ENCODE measurements around the gene HIVEP2.

Gene HIVEP2

GRCh38 chr6:142868917-142869316 lies 76.1 kb downstream of the HIVEP2 start:
- Histone ChIP-seq H3K36me3 (ENCODE audit: control insufficient read depth in 1 of 2, insufficient read depth in 2 of 2, low read length in 2 of 2) (no peaks in the 10 kb centered on the region), H3K4me3 (ENCODE audit: low read depth in 1 of 2, low read length in 2 of 2) (no peak overlapping the region), H3K4me1 (ENCODE audit: control insufficient read depth in 1 of 2, insufficient read depth in 2 of 2, low read length in 2 of 2) (peaks cover 25 to 34% of the 10 kb centered on the region in 2 donors), H3K9me3 (ENCODE audit: control insufficient read depth in 1 of 2, low read length in 2 of 2) (no peaks in the 10 kb centered on the region), H3K9ac (ENCODE audit: low read depth in 1 of 2, low read length in 2 of 2) (no peak overlapping the region), H3K27me3 (ENCODE audit: control insufficient read depth in 1 of 2, insufficient read depth in 2 of 2, low read length in 2 of 2) (no peaks in the 10 kb centered on the region), H3K27ac (ENCODE audit: low read depth, low read length) (no peak overlapping the region)

GRCh38 chr6:142867988-142868812 lies 76.8 kb downstream of the HIVEP2 start:
- no peaks in the 10 kb centered on the region for H3K36me3 ChIP-seq (ENCODE audit: control insufficient read depth in 1 of 2, insufficient read depth in 2 of 2, low read length in 2 of 2)
- no peak overlapping the region for H3K9ac ChIP-seq (ENCODE audit: low read depth in 1 of 2, low read length in 2 of 2)
- H3K4me1 ChIP-seq (ENCODE audit: control insufficient read depth in 1 of 2, insufficient read depth in 2 of 2, low read length in 2 of 2): peaks cover 25 to 33% of the 10 kb centered on the region in 2 donors
- H3K4me3 ChIP-seq (ENCODE audit: low read depth in 1 of 2, low read length in 2 of 2): peak overlapping the region in 1 of 2 donors; percentile 1
- H3K9me3 ChIP-seq (ENCODE audit: control insufficient read depth in 1 of 2, low read length in 2 of 2): no peaks in the 10 kb centered on the region
- no peaks in the 10 kb centered on the region for H3K27me3 ChIP-seq (ENCODE audit: control insufficient read depth in 1 of 2, insufficient read depth in 2 of 2, low read length in 2 of 2)
- H3K27ac ChIP-seq (ENCODE audit: low read depth, low read length): no peak overlapping the region

- peaks cover 20 to 25% of the 10 kb centered on the region in 2 donors for H3K4me1 ChIP-seq (ENCODE audit: control insufficient read depth in 1 of 2, insufficient read depth in 2 of 2, low read length in 2 of 2)
Measured at GRCh38 chr6:142867355-142867801, 77.6 kb downstream of the HIVEP2 start.

GRCh38 chr6:142863981-142864380 lies 81.0 kb downstream of the HIVEP2 start:
- Histone ChIP-seq H3K4me3 (ENCODE audit: low read depth in 1 of 2, low read length in 2 of 2) (no peak overlapping the region), H3K4me1 (ENCODE audit: control insufficient read depth in 1 of 2, insufficient read depth in 2 of 2, low read length in 2 of 2) (peaks cover 11 to 16% of the 10 kb centered on the region in 2 donors), H3K27me3 (ENCODE audit: control insufficient read depth in 1 of 2, insufficient read depth in 2 of 2, low read length in 2 of 2) (no peaks in the 10 kb centered on the region), H3K9ac (ENCODE audit: low read depth in 1 of 2, low read length in 2 of 2) (no peak overlapping the region), H3K27ac (ENCODE audit: low read depth, low read length) (no peak overlapping the region), H3K36me3 (ENCODE audit: control insufficient read depth in 1 of 2, insufficient read depth in 2 of 2, low read length in 2 of 2) (no peaks in the 10 kb centered on the region), H3K9me3 (ENCODE audit: control insufficient read depth in 1 of 2, low read length in 2 of 2) (no peaks in the 10 kb centered on the region)

More at GRCh38 chr6:142867355-142867801, 77.6 kb downstream of the HIVEP2 start:
- Histone ChIP-seq H3K9ac (ENCODE audit: low read depth in 1 of 2, low read length in 2 of 2) (no peak overlapping the region), H3K27ac (ENCODE audit: low read depth, low read length) (no peak overlapping the region), H3K36me3 (ENCODE audit: control insufficient read depth in 1 of 2, insufficient read depth in 2 of 2, low read length in 2 of 2) (no peaks in the 10 kb centered on the region), H3K27me3 (ENCODE audit: control insufficient read depth in 1 of 2, insufficient read depth in 2 of 2, low read length in 2 of 2) (no peaks in the 10 kb centered on the region), H3K9me3 (ENCODE audit: control insufficient read depth in 1 of 2, low read length in 2 of 2) (no peaks in the 10 kb centered on the region), H3K4me3 (ENCODE audit: low read depth in 1 of 2, low read length in 2 of 2) (peak overlapping the region in 1 of 2 donors; percentile 1)

GRCh38 chr6:142861711-142862110 lies 83.3 kb downstream of the HIVEP2 start:
- H3K4me3 ChIP-seq (ENCODE audit: low read depth in 1 of 2, low read length in 2 of 2): no peak overlapping the region
- no peaks in the 10 kb centered on the region for H3K27me3 ChIP-seq (ENCODE audit: control insufficient read depth in 1 of 2, insufficient read depth in 2 of 2, low read length in 2 of 2)
- no peaks in the 10 kb centered on the region for H3K9me3 ChIP-seq (ENCODE audit: control insufficient read depth in 1 of 2, low read length in 2 of 2)
- H3K9ac ChIP-seq (ENCODE audit: low read depth in 1 of 2, low read length in 2 of 2): no peak overlapping the region
- no peaks in the 10 kb centered on the region for H3K36me3 ChIP-seq (ENCODE audit: control insufficient read depth in 1 of 2, insufficient read depth in 2 of 2, low read length in 2 of 2)
- H3K27ac ChIP-seq (ENCODE audit: low read depth, low read length): no peak overlapping the region
- peaks cover 0 to under 1% of the 10 kb centered on the region in 2 donors for H3K4me1 ChIP-seq (ENCODE audit: control insufficient read depth in 1 of 2, insufficient read depth in 2 of 2, low read length in 2 of 2)

- no peak overlapping the region for H3K9ac ChIP-seq (ENCODE audit: low read depth in 1 of 2, low read length in 2 of 2)
- H3K27me3 ChIP-seq (ENCODE audit: control insufficient read depth in 1 of 2, insufficient read depth in 2 of 2, low read length in 2 of 2): no peaks in the 10 kb centered on the region
- no peak overlapping the region for H3K27ac ChIP-seq (ENCODE audit: low read depth, low read length)
- no peaks in the 10 kb centered on the region for H3K9me3 ChIP-seq (ENCODE audit: control insufficient read depth in 1 of 2, low read length in 2 of 2)
- H3K4me1 ChIP-seq (ENCODE audit: control insufficient read depth in 1 of 2, insufficient read depth in 2 of 2, low read length in 2 of 2): peaks cover 0 to 7% of the 10 kb centered on the region in 2 donors
- no peak overlapping the region for H3K4me3 ChIP-seq (ENCODE audit: low read depth in 1 of 2, low read length in 2 of 2)
- no peaks in the 10 kb centered on the region for H3K36me3 ChIP-seq (ENCODE audit: control insufficient read depth in 1 of 2, insufficient read depth in 2 of 2, low read length in 2 of 2)
Measured at GRCh38 chr6:142860498-142860897, 84.5 kb downstream of the HIVEP2 start.

GRCh38 chr6:142857796-142858555 lies 87.0 kb downstream of the HIVEP2 start:
- Histone ChIP-seq H3K27ac (ENCODE audit: low read depth, low read length) (no peak overlapping the region), H3K4me1 (ENCODE audit: control insufficient read depth in 1 of 2, insufficient read depth in 2 of 2, low read length in 2 of 2) (peaks cover 0 to 26% of the 10 kb centered on the region in 2 donors), H3K27me3 (ENCODE audit: control insufficient read depth in 1 of 2, insufficient read depth in 2 of 2, low read length in 2 of 2) (no peaks in the 10 kb centered on the region), H3K4me3 (ENCODE audit: low read depth in 1 of 2, low read length in 2 of 2) (no peak overlapping the region), H3K36me3 (ENCODE audit: control insufficient read depth in 1 of 2, insufficient read depth in 2 of 2, low read length in 2 of 2) (no peaks in the 10 kb centered on the region), H3K9me3 (ENCODE audit: control insufficient read depth in 1 of 2, low read length in 2 of 2) (no peaks in the 10 kb centered on the region), H3K9ac (ENCODE audit: low read depth in 1 of 2, low read length in 2 of 2) (no peak overlapping the region)

GRCh38 chr6:142857233-142857761 lies 87.7 kb downstream of the HIVEP2 start:
- Histone ChIP-seq H3K9ac (ENCODE audit: low read depth in 1 of 2, low read length in 2 of 2) (no peak overlapping the region), H3K27ac (ENCODE audit: low read depth, low read length) (no peak overlapping the region), H3K4me1 (ENCODE audit: control insufficient read depth in 1 of 2, insufficient read depth in 2 of 2, low read length in 2 of 2) (peaks cover 0 to 27% of the 10 kb centered on the region in 2 donors), H3K27me3 (ENCODE audit: control insufficient read depth in 1 of 2, insufficient read depth in 2 of 2, low read length in 2 of 2) (no peaks in the 10 kb centered on the region), H3K4me3 (ENCODE audit: low read depth in 1 of 2, low read length in 2 of 2) (peak overlapping the region in 1 of 2 donors; percentile 13), H3K9me3 (ENCODE audit: control insufficient read depth in 1 of 2, low read length in 2 of 2) (no peaks in the 10 kb centered on the region), H3K36me3 (ENCODE audit: control insufficient read depth in 1 of 2, insufficient read depth in 2 of 2, low read length in 2 of 2) (no peaks in the 10 kb centered on the region)

GRCh38 chr6:142856624-142857232 lies 88.2 kb downstream of the HIVEP2 start:
- Histone ChIP-seq H3K27me3 (ENCODE audit: control insufficient read depth in 1 of 2, insufficient read depth in 2 of 2, low read length in 2 of 2) (no peaks in the 10 kb centered on the region), H3K9ac (ENCODE audit: low read depth in 1 of 2, low read length in 2 of 2) (no peak overlapping the region), H3K36me3 (ENCODE audit: control insufficient read depth in 1 of 2, insufficient read depth in 2 of 2, low read length in 2 of 2) (no peaks in the 10 kb centered on the region), H3K9me3 (ENCODE audit: control insufficient read depth in 1 of 2, low read length in 2 of 2) (no peaks in the 10 kb centered on the region), H3K27ac (ENCODE audit: low read depth, low read length) (no peak overlapping the region), H3K4me3 (ENCODE audit: low read depth in 1 of 2, low read length in 2 of 2) (peak overlapping the region; percentile 11 to 13), H3K4me1 (ENCODE audit: control insufficient read depth in 1 of 2, insufficient read depth in 2 of 2, low read length in 2 of 2) (peaks cover 1 to 30% of the 10 kb centered on the region in 2 donors)

Data from duodenal mucosa (tissue), 2 donors.